Tibial artery (tissue), 4 donors: ENCODE results near the gene UIMC1.

Experiments
- DNase-seq, 2 donors: peaks; one replicate each; pipeline ENCODE4 v3.0.0-alpha.2; 2019
- H3K27ac ChIP-seq, 2 donors: fragments of 200-600 bp; sonication (generic) in 1 of 2; 1 replicate in 1 of 2; 2 replicates in 1 of 2; pipeline ENCODE4 v1.5.1; 2018 to 2019; ENCODE audit warnings: mild to moderate bottlenecking in 1 of 2
- H3K27me3 ChIP-seq, 2 donors: fragments of 200-600 bp; sonication (generic) in 1 of 2; one replicate each; pipeline versions ENCODE4 v1.5.1 to v1.6.0; 2016 to 2019
- H3K36me3 ChIP-seq, 3 donors: fragments of 200-600 bp; sonication (generic) in 2 of 3; one replicate each; pipeline ENCODE4 v1.5.1; 2016 to 2019; ENCODE audit warnings: mild to moderate bottlenecking in 2 of 3
- H3K4me1 ChIP-seq, 4 donors: fragments of 200-600 bp; sonication (generic) in 2 of 4; 1 replicate in 3 of 4; 2 replicates in 1 of 4; pipeline ENCODE4 v1.5.1; 2016 to 2019
- H3K4me3 ChIP-seq, 2 donors: fragments of 200-600 bp; sonication (generic) in 1 of 2; 1 replicate in 1 of 2; 2 replicates in 1 of 2; pipeline ENCODE4 v1.5.1; 2018 to 2019; ENCODE audit warnings: mild to moderate bottlenecking in 2 of 2
- H3K9me3 ChIP-seq, 3 donors: fragments of 200-600 bp; sonication (generic) in 1 of 3; one replicate each; pipeline ENCODE4 v1.5.1; 2016 to 2019
- intact Hi-C: fragments of 100-400 bp; cut with DNase I; formaldehyde crosslinking; loops from one replicate; pipeline ENCODE4 v1.15.0; 2023; ENCODE audit warnings: low total_unique reads
- TF ChIP-seq, protein P1 (sequence below), 2 experiments: fragments of 200-600 bp in 1 of 2; fragments of 450-650 bp in 1 of 2; IDR thresholded peaks; one replicate each; pipeline ENCODE4 v1.5.1; 2017 to 2019; ENCODE audit warnings: antibody characterized with exemption in 2 of 2, mild to moderate bottlenecking in 1 of 2, moderate library complexity in 1 of 2

Gene UIMC1

DNA sequence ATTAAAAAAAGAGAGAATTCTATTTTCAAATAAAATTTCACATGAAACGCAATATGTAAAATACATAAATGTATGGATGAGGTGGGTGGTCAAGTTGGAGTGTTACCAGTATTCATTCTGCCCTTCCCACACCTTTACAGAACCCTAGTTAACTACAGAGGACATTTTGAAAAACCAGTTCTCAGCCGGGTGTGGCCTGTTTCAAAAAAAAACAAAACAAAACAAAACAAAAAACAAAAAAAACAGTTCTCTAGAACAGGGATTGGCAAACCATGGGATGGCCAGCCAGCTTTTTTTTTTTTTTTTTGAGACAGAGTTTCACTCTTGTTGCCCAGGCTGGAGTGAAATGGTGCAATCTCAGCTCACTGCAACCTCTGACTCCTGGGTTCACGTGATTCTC is 79.0 kb downstream of the UIMC1 start:
- Histone ChIP-seq H3K27me3 (no peaks in the 10 kb centered on the region), H3K4me3 (no peak overlapping the region), H3K9me3 (no peaks in the 10 kb centered on the region), H3K4me1 (no peaks in the 10 kb centered on the region), H3K36me3 (peaks cover 12 to 24% (median 20%) of the 10 kb centered on the region in 3 donors), H3K27ac (no peak overlapping the region)
- TF ChIP-seq, protein P1, sequence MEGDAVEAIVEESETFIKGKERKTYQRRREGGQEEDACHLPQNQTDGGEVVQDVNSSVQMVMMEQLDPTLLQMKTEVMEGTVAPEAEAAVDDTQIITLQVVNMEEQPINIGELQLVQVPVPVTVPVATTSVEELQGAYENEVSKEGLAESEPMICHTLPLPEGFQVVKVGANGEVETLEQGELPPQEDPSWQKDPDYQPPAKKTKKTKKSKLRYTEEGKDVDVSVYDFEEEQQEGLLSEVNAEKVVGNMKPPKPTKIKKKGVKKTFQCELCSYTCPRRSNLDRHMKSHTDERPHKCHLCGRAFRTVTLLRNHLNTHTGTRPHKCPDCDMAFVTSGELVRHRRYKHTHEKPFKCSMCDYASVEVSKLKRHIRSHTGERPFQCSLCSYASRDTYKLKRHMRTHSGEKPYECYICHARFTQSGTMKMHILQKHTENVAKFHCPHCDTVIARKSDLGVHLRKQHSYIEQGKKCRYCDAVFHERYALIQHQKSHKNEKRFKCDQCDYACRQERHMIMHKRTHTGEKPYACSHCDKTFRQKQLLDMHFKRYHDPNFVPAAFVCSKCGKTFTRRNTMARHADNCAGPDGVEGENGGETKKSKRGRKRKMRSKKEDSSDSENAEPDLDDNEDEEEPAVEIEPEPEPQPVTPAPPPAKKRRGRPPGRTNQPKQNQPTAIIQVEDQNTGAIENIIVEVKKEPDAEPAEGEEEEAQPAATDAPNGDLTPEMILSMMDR (IDR thresholded peaks at IDR 0.05) = no peak
- intact Hi-C loops = no loop called here
- DNase-seq = no peak

DNA sequence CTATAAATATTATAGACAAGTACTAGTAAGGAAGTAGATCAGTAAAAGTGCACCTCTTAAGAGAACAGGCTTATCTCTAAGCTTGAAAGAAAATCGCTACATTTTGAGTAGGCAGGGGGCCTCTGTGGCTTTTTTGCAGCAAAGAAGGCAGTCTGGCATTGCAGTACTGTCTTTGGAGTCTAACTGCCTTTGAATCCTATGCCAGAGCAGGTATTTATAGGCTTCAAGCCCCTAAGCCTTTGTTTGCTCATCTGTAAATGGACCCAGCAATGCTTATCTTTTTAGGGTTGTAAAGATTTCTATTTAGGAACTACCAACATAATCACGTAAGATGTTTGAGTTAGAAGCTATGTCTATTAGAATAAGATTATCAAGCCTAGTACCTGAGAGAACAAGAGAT is 83.8 kb downstream of the UIMC1 start:
- Histone ChIP-seq H3K27me3 (no peaks in the 10 kb centered on the region), H3K27ac (no peak overlapping the region), H3K36me3 (peaks cover 0 to 17% (median 8%) of the 10 kb centered on the region in 3 donors), H3K4me1 (no peaks in the 10 kb centered on the region), H3K4me3 (no peak overlapping the region), H3K9me3 (no peaks in the 10 kb centered on the region)
- intact Hi-C loops = no loop called here
- TF ChIP-seq, protein P1 (IDR thresholded peaks at IDR 0.05) = no peak
- no peak for DNase-seq

DNA sequence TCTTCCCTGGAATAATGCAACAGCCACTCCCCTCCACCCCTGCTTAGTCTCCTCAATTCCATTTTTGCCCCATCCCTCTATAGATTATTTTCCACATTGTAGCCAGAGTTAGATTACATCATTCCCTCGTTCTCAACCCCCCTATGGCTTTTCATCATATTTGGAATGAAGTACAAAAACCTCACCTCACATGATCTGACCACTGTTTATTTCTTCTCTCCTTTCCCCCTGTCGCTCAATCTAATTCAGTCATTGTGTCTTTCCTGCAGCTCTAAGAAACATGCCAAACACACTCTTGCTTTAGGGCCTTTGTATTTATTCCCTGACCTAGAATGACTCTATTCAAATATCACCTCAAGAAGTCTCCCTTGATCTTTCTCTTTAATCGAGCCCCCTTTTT is 84.9 kb downstream of the UIMC1 start:
- Histone ChIP-seq H3K4me3 (no peak overlapping the region), H3K27ac (no peak overlapping the region), H3K9me3 (no peaks in the 10 kb centered on the region), H3K36me3 (peaks cover 0 to 21% (median 8%) of the 10 kb centered on the region in 3 donors), H3K4me1 (no peaks in the 10 kb centered on the region), H3K27me3 (no peaks in the 10 kb centered on the region)
- intact Hi-C loops = no loop called here
- DNase-seq = no peak
- TF ChIP-seq, protein P1 (IDR thresholded peaks at IDR 0.05) = no peak

DNA sequence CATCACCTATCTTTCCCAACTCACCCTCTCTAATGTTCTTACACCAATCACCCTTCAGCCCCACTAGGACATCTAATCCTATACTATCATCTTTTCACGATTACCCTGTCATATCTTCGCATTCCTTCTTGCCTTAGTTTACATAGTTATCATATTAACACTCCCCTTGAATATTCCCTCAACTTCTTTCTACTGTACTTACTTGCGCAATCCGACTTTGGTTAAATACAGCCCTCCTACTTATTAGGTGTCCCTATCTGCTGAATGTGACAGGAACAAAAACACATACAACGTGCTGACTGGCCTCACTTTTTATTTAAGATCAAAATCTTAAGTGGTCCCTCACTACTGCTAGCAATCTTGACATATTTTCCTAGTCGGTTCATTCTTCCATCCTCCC is 88.0 kb downstream of the UIMC1 start:
- Histone ChIP-seq H3K27ac (no peak overlapping the region), H3K36me3 (peaks cover 0 to 21% (median 8%) of the 10 kb centered on the region in 3 donors), H3K27me3 (no peaks in the 10 kb centered on the region), H3K4me1 (no peaks in the 10 kb centered on the region), H3K4me3 (no peak overlapping the region), H3K9me3 (no peaks in the 10 kb centered on the region)
- intact Hi-C loops = no loop called here
- no peak for DNase-seq
- TF ChIP-seq, protein P1 (IDR thresholded peaks at IDR 0.05) = no peak

DNA sequence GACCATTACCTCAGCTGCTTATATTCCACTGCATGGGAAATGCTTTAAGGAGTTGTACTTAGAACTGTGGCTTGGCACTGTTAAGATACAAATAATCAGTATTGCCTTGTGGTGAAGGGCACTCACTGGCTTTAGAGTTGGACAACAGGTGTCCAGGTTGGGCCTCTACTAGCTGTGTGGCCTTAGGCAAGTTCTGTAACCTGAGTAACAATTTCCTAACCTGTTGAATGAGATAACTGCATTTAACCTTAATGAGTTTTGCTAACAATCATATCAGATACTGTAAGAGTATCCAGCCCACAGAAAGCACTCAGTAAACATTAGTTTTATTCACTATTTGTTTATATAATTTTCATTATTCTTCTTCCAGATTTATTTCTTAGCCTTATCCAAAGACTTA is 90.2 kb downstream of the UIMC1 start:
- Histone ChIP-seq H3K4me1 (no peaks in the 10 kb centered on the region), H3K27ac (no peak overlapping the region), H3K9me3 (no peaks in the 10 kb centered on the region), H3K27me3 (no peaks in the 10 kb centered on the region), H3K36me3 (peaks cover under 1 to 21% (median 8%) of the 10 kb centered on the region in 3 donors), H3K4me3 (no peak overlapping the region)
- no peak for DNase-seq
- TF ChIP-seq, protein P1 (IDR thresholded peaks at IDR 0.05) = no peak
- intact Hi-C loops = no loop called here

DNA sequence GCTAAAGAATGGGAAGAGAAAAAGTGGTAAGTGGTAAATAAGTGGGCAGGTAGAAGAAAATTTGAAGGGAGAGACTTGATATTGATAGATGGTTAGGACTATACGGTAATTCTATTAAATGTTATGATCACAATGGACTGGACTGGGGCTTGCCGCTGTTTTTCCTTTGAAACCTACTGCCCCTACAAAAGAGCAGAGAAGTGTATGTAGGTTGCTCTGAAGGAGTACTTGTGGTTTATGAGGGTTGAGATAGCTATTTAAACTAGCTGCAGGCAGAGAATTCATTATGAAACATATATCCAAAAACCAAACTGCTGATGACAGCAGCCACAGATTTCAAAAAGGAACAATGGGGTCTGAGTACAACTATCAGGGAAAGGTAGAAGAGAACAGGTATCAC is 90.7 kb downstream of the UIMC1 start:
- DNase-seq = no peak
- intact Hi-C loops = no loop called here
- no peaks in the 10 kb centered on the region for H3K27me3 ChIP-seq
- no peaks in the 10 kb centered on the region for H3K4me1 ChIP-seq
- H3K36me3 ChIP-seq = peaks cover 5 to 21% (median 8%) of the 10 kb centered on the region in 3 donors
- no peak overlapping the region for H3K27ac ChIP-seq
- TF ChIP-seq, protein P1 (IDR thresholded peaks at IDR 0.05) = no peak
- no peaks in the 10 kb centered on the region for H3K9me3 ChIP-seq
- no peak overlapping the region for H3K4me3 ChIP-seq
